Measurements from ENCODE around the gene CPZ.

CPZ gene

DNA sequence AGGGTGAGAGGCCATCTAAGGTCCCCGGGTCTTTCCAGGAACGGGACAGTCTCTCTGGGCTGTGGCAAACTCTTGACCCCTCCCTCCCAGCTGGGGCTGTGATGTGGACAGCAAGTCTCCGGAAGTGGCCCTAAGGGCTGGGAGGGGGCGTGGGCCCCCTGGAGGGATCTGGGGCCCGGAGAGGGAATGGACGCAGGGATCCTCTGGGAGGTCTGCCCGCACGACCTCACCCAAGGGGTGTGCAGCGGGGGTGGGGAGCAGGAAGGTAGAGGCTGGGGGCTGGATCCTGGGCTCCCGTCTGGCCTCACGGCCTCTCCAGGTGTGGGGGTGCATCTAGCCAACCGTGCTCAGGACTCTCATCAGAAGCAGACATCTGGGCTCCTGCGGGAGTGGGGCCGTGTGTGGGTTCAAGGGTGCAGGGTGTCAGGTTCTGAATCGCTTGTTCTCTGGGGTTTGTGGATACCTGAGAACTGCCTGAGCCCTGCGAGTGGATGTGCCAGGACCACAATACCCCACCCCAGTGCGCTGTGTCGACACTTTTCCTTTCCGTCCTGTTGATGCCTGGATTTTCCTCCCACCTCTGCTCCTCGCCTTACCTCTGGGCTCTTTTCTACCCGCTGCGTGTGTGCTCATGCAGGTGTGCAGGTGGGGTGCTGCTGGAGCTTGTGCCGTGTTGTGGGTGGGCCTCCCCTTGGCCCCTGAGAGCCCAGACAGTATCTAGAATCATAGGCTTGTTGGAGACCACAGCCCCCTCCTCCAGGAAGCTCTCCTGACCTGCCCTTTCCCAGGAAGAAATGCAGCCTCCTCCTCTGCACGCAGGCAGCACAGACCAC, 915 bp downstream of the CPZ start:
- in situ Hi-C loops (cut with MboI; ENCODE audit: low sequenced_read_pairs) = no loop called here

DNA sequence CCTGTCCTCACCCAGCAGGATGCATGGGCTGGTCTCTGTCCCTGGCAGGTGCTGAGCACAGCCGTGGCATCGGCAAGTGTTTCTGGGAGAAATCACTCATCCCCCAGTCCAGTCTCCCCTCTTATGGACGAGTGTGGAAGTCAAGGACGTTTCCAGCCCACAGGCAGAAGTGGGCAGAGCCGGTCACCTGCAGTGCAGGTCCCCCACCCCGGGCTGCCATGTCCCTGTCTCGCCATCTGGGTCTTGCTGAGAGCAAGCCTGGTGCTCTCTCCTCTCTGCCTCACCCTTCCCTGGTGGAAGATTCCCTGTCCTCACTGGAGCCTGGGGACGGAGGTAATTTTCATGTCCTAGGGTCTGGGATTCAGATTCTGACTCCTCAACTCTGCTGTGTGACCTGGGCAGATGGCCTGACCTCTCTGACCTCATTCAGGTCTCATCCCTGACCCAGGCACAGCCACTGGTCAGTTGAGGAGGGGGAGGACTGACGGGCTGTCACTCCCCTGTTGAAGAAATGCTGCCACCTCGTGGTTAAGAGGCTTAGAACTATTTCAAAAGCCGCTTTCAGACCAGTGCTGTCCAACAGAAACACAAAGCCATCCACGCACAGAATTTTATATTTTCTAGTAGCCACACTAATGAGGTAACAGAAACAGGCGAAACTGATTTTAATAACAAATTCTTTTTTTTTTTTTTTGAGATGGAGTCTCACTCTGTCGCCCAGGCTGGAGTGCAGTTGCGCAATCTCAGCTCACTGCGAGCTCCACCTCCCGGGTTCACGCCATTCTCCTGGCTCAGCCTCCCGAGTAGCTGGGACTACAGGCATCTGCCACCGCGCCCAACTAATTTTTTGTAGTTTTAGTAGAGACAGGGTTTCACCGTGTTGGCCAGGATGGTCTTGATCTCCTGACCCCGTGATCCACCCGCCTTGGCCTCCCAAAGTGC, 1.8 kb downstream of the CPZ start:
- in situ Hi-C loops (cut with MboI; ENCODE audit: low sequenced_read_pairs) = no loop called here

DNA sequence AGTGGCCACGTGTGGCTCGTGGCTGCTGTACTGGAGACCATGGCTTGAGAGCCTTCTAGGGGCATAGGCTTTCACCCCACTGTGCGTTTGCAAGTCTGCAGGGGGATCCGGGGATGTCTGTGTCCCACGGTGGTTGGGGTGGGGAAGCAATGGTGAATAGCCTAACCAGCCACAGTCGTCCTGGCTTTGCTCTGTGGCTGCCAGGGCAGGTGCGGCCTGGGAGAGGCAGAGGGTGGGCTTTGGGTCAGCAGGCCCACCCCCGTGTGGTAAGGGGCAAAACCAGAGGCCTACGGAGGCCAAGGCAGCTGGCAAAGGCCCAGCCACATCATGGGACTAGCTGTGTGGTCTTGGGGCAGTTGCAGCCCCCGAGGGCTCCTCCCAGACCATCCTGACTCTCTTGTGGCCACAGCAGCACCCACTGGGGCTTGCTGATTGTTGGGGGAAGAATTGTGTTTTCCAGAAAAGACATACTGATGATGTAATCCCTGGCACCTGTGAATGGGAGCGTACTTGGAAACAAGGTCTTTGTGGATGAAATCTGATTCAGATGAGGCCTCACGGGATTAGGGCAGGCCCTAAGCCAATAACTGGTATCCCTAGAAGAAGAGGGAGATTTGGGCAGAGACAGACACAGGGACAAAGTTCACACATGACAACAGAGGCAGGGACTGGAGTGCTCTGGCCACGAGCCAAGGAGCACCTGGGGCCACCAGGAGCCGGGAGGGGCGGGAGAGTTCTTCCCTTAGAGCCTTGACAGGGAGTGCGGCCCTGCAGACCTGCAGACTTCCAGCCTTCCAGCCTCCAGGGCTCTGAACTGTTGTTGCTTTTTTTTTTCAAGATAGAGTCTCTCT, 2.9 kb downstream of the CPZ start:
- in situ Hi-C loops (cut with MboI; ENCODE audit: low sequenced_read_pairs) = no loop called here

DNA sequence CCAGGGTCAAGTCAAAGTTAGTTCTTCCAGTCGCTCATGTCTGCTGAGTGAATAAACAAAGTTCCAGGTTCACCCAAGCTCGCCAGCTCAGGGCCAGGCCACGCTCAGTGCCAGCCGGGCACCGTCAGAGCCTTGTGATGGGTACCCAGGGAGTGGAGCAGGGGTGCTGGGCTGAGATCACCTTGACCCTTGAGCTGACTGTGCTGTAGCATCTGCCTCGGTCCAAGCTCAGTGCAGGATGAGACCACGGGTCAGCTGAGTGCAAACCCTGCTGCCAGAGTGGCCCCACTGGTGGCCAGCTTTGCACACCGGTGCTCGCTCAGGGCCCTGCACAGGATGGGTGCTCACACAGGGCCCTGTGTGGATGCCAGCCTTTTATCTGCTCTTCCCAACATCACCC, 4.3 kb downstream of the CPZ start:
- in situ Hi-C loops (cut with MboI; ENCODE audit: low sequenced_read_pairs) = no loop called here

DNA sequence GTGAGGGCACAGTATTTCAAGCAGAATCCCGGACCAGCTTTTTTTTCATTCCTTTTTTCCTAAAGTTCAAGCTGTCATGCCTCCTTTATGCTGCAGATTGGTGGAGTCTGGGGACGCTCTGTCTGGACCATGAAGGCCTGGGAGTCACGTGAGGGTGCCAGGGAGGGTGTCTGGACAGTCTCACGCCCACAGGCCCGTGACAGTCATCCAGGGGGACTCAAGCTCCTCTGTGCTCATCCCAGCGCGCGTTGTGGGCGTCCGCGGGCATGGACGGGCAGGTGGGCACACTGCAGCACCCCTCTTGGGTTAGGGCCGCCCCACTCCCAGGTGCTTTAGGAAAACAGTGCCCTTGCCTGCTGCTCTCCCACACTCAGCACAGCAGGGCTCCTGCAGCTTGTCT, 4.8 kb downstream of the CPZ start:
- in situ Hi-C loops (cut with MboI; ENCODE audit: low sequenced_read_pairs) = no loop called here

DNA sequence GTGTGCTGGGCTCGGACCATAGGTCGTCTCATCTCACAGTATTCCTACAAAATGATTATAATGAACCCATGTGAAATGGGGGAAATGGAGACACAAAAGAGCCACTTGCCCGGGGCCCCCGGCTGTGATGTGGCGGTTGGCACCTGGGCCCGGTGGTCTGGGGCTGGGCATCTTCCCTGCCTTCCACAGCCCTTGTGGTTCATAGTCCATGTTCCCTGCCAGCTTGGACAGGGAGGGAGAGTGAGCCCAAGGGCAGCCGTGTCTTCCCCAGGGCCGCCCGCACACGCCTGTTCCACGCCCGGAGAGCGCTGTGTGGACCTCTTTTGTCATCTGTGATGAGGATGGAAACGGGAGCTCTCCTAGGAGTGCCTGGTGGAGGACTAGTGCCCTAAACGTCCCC, 5.2 kb downstream of the CPZ start:
- in situ Hi-C loops (cut with MboI; ENCODE audit: low sequenced_read_pairs) = no loop called here

DNA sequence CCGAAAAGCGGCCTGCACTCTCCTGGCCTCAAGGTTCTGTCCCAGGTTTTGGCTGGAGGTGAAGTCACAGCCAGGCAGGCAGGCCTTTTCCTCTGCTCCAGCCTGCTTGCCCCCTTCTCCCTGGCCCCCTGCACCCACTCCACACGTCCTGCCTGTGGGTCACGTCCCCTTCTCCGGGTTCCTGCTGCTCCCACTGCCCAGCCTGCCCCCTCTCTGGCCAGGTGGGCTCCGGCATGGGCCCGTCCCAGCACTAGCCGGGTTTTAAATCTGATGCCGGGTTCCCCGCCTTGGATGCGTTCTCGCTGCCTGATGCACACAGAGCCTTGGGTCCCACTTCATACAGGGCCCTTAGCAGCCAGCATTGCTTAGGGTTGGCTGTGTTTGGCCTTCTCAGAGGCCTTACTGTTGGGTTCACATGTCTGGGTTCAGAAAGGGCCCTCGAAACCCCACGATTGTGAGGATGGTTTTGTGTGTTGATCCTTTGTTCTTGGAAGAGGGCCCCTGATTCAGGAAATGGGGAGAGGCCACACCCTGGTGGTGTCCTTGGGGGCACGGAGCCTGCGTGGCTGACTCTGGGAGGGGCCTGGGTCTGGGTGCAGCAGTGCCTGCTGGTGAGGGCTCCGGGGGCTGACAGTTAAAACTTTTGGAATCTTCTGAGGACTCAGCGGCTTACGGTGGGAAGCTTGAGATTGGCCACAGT, 6.0 kb downstream of the CPZ start:
- in situ Hi-C loops (cut with MboI; ENCODE audit: low sequenced_read_pairs) = no loop called here

DNA sequence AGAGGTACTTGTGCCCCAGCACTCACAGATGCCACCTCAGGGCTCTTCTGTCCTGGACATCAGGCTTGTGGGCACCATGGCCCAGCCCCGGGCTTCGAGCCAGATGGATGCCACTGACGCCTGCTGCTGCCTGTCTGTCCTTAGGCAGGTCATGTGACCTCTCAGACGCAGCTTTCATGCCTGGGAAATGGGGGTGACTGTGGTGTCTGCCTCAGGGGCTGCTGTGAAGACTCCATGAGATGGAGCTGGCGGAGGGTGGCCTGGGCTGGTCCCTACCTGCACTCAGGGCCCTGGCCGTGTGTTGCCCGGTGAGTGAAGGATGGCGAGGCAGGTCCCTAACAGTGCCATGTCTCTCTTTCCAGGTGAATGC, 6.5 kb downstream of the CPZ start:
- in situ Hi-C loops (cut with MboI; ENCODE audit: low sequenced_read_pairs) = no loop called here

DNA sequence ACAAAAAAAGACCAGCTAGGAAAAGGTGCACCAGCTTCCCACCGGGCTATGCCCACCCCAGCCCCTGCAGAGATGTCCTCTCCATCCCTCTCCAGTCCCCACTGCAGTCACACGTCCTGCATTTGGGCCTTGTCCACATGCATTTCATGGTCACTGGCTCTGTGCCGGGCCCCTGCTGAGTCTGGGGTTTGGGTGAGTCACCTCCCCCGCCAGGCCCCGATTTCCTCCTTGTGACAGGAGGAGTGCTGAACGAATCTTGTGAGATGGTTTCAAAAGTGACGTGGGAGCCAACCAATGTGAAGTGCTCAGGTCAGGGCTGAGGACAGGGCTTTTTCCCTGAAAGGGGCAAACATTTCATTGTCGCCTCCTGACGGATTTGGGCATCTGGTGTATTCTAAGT, 7.1 kb downstream of the CPZ start:
- in situ Hi-C loops (cut with MboI; ENCODE audit: low sequenced_read_pairs) = no loop called here

DNA sequence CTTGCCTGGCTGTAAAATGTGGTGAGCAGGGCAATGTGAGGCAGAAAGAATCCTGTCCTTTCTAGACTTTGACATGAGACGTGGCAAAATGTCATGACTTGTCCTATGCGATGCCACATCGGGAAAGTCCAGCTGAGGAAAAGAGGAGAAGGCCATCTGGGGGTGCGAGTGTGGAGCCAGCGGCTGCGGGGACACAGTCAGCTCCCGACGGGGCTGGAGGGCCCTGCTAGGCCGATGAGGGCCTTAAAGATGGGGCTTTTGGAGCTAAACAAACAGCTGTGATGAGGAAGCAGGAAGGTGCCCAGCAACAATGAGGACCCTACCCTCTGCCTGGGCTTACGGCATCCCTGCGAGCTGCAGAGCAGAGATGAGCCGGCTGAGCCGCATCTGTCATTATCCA, 7.7 kb downstream of the CPZ start:
- in situ Hi-C loops (cut with MboI; ENCODE audit: low sequenced_read_pairs) = no loop called here

DNA sequence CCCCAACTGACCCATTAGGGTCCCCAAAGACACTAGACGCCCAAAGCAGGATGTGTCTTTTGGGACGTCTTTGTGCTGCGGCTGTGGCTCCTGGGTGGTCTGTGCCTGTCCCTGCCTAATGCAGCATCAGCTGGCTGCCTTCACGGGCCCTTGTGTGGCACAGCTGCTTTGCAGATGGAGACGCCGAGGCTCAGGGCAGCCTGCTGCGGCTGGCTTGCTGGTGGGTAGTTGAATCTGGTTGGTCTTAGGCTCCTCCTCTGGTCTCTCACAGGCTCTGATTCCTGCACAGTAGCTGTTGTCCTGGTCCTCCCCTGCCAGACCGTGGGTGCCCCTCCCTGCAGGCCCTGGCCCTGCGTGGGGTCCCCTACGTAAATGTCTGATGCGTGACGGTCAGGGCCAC, 8.1 kb downstream of the CPZ start:
- in situ Hi-C loops (cut with MboI; ENCODE audit: low sequenced_read_pairs) = no loop called here

DNA sequence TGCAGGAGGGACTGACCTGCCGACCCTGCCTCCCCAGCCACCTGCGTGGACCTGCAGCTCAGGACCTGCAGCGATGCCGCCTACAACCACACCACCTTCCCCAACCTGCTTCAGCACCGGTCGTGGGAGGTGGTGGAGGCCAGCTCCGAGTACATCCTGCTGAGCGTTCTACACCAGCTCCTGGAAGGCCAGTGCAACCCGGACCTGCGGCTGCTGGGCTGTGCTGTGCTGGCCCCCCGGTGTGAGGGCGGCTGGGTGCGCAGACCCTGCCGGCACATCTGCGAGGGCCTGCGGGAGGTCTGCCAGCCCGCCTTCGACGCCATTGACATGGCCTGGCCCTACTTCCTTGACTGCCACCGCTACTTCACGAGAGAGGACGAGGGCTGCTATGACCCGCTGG, 8.5 kb downstream of the CPZ start:
- in situ Hi-C loops (cut with MboI; ENCODE audit: low sequenced_read_pairs) = no loop called here

DNA sequence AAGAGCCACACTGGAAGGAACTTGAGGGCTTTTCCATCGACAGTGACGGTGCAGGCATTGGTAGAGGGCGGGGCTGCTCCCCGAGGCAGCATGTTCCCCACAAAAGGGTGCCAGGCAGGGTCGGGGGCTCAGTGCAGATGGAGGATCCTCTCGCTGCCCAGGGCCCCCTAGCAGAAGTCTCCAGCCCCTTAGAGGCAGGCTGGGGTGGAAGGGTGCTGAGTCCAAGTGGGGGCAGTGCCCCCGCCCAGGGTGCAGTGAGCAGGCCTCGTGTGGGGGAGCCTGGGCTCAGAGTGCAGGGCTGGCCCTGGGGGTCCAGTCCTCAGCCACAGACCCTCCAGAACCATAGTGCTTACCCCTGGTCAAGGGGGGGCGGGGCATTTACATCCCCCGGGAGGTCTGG, 9.0 kb downstream of the CPZ start:
- in situ Hi-C loops (cut with MboI; ENCODE audit: low sequenced_read_pairs) = no loop called here

DNA sequence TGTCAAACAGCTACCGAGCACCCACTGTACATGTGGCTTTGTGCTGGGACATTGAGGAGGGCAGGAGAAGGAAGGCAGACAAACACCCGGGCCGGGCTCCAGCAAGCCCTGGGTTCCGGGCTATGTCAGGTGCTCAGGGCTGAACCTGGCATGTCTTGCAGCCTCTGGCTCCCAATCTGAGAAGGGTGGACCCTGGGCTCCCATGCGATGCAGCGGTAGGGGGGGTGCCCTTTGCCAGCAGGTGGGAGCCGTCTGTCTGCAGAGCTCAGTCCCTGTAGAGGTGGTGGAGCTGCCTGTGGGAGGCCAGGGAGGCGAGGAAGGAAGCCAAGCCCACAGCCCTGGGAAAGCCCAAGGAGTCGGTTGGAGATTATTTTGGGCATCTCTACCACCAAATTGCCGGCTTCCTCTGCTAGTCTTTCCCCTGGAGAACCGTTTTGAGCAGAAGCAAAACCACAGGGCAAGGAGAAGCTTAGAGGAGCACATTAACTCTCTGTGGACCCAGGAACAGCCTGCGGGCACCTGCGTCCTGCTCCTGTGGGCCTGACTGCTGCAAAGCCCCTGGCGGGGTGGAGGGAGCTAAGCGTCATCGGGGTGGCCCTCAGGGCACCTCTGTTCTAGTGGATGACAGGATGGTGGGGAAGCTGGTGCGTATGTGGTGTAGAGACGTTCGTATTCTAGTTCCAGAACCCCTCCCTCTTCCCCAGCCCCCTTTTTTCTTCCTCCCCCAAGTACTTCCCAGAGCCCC, 10.3 kb downstream of the CPZ start:
- in situ Hi-C loops (cut with MboI; ENCODE audit: low sequenced_read_pairs) = no loop called here

DNA sequence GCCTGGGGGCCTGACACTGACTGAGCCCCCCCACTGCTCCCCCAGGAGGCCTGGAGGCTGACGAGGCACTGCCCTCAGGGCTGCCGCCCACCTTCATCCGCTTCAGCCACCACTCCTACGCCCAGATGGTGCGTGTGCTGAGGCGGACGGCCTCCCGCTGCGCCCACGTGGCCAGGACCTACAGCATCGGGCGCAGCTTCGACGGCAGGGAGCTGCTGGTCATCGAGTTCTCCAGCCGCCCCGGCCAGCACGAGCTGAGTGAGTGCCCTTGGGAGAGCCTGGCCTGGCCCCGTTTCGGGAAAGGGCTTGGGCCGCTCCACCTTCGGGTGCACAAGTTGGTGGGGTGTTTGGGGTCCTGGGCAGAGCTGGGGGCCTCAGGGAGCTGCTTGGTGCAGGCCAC, 11.4 kb downstream of the CPZ start:
- in situ Hi-C loops (cut with MboI; ENCODE audit: low sequenced_read_pairs) = no loop called here

DNA sequence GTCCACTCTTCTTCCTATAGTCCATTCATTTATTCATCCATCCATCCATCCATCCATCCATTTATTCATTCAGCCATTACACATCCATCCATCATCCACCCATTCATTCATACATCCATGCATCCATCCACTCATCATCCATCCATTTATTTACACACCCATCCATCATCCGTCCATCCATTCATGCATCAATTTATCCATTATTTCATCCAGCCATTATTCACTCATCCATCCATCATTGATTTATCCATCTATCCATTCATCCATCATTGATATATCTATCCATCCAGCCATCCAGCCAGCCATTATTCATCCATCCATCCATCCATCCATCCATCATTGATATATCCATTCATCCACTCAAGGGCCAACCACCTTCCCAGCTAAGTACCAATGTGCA, 12.7 kb downstream of the CPZ start:
- in situ Hi-C loops (cut with MboI; ENCODE audit: low sequenced_read_pairs) = no loop called here

DNA sequence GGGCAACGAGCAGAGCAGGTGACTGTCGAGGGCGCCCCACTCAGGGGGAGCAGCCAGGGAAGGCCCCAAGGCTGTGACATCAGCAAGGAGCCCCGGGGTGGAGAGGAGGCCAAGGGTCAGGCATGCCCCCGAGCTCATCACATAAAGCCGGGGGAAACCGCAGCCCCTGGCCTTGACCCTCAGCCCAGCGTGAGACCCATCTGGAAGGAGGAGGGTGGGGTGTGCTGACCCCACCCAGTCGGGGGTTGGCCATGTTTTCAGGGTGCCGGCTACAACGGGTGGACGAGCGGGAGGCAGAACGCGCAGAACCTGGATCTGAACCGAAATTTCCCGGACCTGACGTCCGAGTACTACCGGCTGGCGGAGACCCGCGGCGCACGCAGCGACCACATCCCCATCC, 13.9 kb downstream of the CPZ start:
- in situ Hi-C loops (cut with MboI; ENCODE audit: low sequenced_read_pairs) = no loop called here

DNA sequence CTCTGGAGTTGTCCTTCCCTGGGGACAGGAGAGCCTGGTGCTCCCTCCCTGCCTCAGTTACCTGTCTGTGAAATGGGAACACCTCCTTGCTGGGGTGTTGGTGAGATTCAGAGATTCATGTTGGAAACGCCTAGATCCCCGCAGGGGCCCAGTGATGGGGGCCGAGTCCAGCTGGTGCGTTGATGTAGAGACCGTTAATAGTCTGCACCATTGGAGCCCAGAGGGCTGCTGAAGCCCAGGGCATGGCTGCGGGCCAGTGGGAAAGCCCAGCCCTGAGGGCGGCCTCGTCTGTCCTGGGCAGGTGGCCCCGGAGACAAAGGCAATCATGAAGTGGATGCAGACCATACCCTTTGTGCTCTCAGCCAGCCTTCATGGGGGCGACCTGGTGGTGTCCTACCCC, 14.4 kb downstream of the CPZ start:
- in situ Hi-C loops (cut with MboI; ENCODE audit: low sequenced_read_pairs) = no loop called here

DNA sequence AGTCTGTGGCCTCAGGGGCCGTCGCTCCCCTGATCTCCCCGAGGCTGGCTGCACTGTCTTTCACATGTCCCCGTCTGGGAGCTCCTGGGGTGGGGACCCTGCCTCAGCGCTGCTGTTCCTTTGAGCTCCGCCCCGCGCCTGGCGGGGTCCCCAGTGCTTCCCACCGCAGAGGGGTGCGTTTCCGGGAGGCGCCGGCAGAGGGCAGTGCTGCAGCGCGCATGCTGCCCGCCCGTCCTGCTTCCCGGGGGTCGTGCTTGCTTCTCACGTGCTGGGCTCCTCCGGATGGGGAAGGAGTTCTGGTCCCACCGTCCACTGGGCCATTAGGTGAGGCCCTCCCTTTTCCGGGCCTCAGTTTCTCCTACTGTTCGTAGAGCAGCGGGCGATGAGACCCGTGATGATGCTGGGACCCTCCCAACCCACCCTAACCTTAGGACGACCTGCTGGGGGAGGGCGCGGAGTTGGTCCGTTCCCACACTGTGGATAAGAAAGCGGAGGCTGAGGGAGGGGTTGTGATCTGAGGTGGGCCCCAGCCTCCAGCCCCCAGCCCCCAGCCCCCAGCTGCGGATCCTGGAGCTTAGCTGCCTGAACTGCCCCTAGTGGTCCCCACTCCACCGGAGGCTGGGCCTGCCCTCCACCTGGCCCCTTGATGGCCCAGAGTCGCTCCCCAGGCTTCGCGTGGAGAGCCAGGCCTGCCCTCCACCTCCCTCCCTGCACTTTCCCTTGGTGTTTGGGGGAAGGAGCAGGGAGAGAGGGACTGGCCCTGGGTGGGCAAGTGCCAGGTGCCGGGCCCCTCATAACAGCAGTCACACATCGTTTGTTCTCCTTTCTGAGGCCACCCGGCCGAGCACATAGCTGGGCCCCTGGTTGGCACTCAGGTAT, 15.3 kb downstream of the CPZ start:
- in situ Hi-C loops (cut with MboI; ENCODE audit: low sequenced_read_pairs) = no loop called here
